ENCODE measurements around the gene LRRC23. TPM values are rescaled to one million over a fixed set of nuclear protein-coding genes. Genes with fewer than 3 reads are reported as not detected.

Gene LRRC23
- total and polyA plus RNA-seq, 2 of the 13 experiments (the other 11 are each of a cell fraction or from before 2014, with no cell fraction given), result 6.0 to 7.8 TPM

DNA sequence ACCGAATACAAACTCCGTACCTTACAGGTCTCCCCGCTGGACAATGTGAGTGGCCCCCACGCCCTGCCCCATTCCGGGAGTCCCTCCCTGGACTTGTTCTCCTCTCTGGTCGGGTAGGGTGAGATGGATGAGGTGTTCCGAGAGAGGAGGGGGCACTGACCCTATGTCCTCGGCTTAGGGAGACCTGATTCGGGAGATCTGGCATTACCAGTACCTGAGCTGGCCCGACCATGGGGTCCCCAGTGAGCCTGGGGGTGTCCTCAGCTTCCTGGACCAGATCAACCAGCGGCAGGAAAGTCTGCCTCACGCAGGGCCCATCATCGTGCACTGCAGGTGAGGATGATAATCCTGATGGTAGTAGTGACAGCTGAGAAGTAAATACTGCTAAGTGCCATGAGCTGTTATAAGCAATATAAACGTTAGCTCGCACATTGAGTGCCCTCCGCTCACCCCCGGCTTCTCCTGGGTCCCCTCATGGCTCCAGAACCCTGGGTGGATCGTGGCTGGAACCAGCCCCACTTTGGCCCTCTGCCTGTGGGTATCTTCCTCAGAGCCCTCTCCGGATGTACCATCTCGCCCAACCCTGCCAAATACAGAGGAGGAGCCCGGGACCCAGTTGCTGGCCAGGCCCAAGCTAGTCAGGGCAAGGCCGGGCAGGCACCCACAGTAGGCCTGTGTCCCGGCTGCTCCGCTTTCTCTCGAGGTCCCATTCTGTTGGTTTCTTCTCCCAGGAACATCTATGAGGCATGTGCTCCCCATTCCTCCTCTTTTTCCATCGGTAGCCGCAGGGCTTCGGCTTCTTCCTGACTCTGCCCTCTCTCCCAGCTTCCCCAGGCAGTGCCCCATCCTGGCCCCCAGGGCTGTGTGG, 53.4 kb downstream of the LRRC23 start (continued):
- TF ChIP-seq SCMH1 (CRISPR knock-in tag; IDR thresholded peaks at IDR 0.05; ENCODE audit: borderline replicate concordance) (no peak), ADNP (CRISPR knock-in tag; IDR thresholded peaks at IDR 0.05) (no peak)

DNA sequence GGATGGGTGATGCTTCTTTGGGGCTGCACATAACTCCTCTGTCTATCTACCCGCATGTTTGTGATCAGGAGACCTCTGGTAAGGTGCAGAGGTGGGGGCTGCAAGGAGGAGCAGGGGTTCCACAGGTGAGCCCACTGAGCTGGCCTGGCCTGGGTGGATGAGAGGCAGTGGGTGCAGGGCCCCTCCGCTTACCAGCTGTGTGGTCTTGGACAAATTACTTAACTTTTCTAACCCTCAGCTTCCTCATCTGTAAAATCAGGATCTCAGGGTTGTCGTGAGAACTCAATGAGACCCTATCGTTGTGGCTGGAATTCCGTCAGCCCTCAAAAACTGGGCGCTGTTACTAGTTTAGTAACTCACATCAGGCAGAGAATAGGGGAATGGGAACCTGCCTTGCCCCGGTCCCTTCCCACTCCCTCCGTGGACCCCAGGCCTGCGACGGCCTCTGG, 54.0 kb downstream of the LRRC23 start:
- intact Hi-C loops (cut with micrococcal nuclease; ENCODE audit: unreplicated experiment), result no loop called here
- ATAC-seq (no peak), DNase-seq (ENCODE audit: low spot score) (no peak), FAIRE-seq (no peak)
- BruUV-seq (replicated peaks), result no TSS peak
- H4K20me1 ChIP-seq (ENCODE audit: insufficient read depth, low read length), result no peaks in the 10 kb centered on the region
- H3K4me2 ChIP-seq (ENCODE audit: low read depth, low read length), result no peak overlapping the region
- no peak overlapping the region for H3K27ac ChIP-seq (ENCODE audit: extremely low read length, insufficient read depth, low read length)
- H3K27me3 ChIP-seq (ENCODE audit: control insufficient read depth in 1 of 2, insufficient read depth in 2 of 2, low read length in 2 of 2), result no peaks in the 10 kb centered on the region
- TF ChIP-seq ZNF10 (CRISPR knock-in tag; IDR thresholded peaks at IDR 0.05; ENCODE audit: borderline replicate concordance, low read depth) (no peak), ZNF547 (CRISPR knock-in tag; IDR thresholded peaks at IDR 0.05) (no peak)
- H2AFZ ChIP-seq (ENCODE audit: low read length), result no peak overlapping the region
- H3K9me3 ChIP-seq (ENCODE audit: low read length), result no peaks in the 10 kb centered on the region
- ChIA-PET CTCF (ENCODE audit: low intra/inter-chr PET ratio, low total read pairs) (no interaction called here), POLR2A (interaction anchor here (8.0 kb wide), 1 partner anchor 13 kb away, joined by 180 read pairs; the partner anchor contains the start of genes C12orf57 and RNU7-1)
- no peaks in the 10 kb centered on the region; a peak in 1 of 5 replicates for H3K36me3 ChIP-seq (replicated peaks in 1 of 2; ENCODE audit: control insufficient read depth in 1 of 2, insufficient read depth in 2 of 2, low read length in 2 of 2)
- in situ Hi-C loops (cut with HindIII; ENCODE audit: extremely low pct_ligation_motif_present, low pct_unique_long_range_greater_than_20kb), result no loop called here
- 88% methylated on average over 9 of the region's 10 CpGs for WGBS (ENCODE audit: low lambda C conversion rate)
- H3K9ac ChIP-seq (ENCODE audit: insufficient read depth, low read depth, low read length), result no peak overlapping the region
- no peak overlapping the region for H3K4me3 ChIP-seq (replicated peaks in 1 of 3; ENCODE audit: insufficient read depth in 1 of 3, low read depth in 2 of 3, low read length in 3 of 3)
- H3K4me1 ChIP-seq (ENCODE audit: insufficient read depth, low read length), result peaks cover 28% of the 10 kb centered on the region
- H3K79me2 ChIP-seq (ENCODE audit: insufficient read depth, low read length), result no peaks in the 10 kb centered on the region
